Activated naive CD4-positive, alpha-beta T cell treated with anti-CD3 and anti-CD28 coated beads, Interleukin-2, amount 50 U/mL, for 24 hours (primary cell): ENCODE measurements around the gene CBY1.

ENCODE experiments used
- H3K27ac Mint-ChIP-seq: one replicate; pipeline ENCODE4 v1.8.0; 2021; ENCODE audit warnings: mild to moderate bottlenecking, mixed read lengths
- H3K27me3 Mint-ChIP-seq: one replicate; pipeline ENCODE4 v1.8.0; 2021; ENCODE audit warnings: mixed read lengths
- H3K36me3 Mint-ChIP-seq: one replicate; pipeline ENCODE4 v1.8.0; 2021; ENCODE audit warnings: mixed read lengths
- H3K4me1 Mint-ChIP-seq: one replicate; pipeline ENCODE4 v1.8.0; 2021; ENCODE audit warnings: mixed read lengths
- H3K4me3 Mint-ChIP-seq: one replicate; pipeline ENCODE4 v1.8.0; 2021; ENCODE audit warnings: mild to moderate bottlenecking, mixed read lengths
- H3K9me3 Mint-ChIP-seq: one replicate; pipeline ENCODE4 v1.8.0; 2021; ENCODE audit warnings: mixed read lengths

Gene CBY1

DNA sequence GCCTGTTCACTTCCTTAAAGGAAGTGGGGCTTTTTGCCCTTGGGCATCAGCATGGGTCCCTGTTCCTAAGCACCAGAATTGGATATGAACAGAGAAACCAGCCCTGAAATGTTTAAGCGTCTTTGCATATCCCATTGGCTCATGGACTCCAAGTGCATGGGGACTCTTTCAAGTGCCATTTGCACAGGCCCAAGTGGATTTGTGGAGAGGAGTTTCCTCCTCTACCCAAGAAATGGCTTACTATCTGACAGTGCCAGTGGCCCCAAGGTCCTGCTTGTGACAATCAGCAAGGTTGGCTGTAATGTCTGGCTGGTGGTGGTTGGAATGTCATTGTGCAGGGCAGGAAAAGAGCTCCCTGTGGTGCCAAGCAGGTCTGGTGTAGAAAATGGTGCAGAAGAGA is 29.3 kb downstream of the CBY1 start:
- H3K4me3 Mint-ChIP-seq = no peak overlapping the region
- H3K27me3 Mint-ChIP-seq = no peaks in the 10 kb centered on the region
- peaks cover 22% of the 10 kb centered on the region for H3K36me3 Mint-ChIP-seq
- no peak overlapping the region for H3K27ac Mint-ChIP-seq
- H3K4me1 Mint-ChIP-seq = peaks cover 19% of the 10 kb centered on the region
- H3K9me3 Mint-ChIP-seq = no peaks in the 10 kb centered on the region

DNA sequence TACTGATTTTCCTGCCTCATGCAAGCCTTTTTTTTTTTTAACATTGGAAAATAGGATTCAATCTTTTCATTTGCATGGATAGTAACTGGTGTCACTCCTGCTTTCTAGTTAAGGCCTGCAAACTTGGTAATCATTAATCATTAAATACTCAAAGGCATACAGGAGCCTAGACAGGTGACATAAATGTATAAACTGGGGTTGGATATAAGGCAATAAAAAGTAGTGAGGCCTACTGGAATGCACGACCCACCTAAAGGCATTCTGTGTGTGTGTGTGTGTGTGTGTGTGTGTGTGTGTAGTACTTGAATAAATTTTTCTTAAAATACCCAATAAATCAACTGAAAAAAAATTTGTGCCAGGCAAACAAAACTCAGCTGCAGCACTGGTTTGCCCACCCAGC is 33.2 kb downstream of the CBY1 start:
- H3K4me1 Mint-ChIP-seq = peaks cover 27% of the 10 kb centered on the region

DNA sequence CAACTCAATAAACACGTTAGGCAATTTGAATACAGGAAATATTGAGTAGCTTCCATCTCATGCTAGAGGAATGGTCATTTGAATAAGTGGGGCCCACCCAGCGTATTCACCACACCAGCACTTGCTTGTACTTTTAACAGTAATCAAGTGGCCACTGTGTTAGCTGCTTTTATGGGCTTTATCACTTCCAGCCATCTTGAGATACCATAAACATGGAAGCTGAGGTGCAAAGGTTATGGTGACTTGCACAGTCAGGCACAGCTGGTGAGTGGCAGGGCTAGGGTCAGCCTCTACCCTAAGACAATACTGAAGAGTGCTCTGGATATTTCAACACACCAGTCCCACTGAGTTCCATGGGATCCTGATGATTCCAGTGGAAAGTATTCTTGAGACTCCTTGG is 37.6 kb downstream of the CBY1 start:
- Mint-ChIP-seq H3K9me3 (no peaks in the 10 kb centered on the region), H3K27me3 (no peaks in the 10 kb centered on the region), H3K4me1 (peaks cover 66% of the 10 kb centered on the region), H3K4me3 (no peak overlapping the region), H3K27ac (no peak overlapping the region), H3K36me3 (peaks cover 15% of the 10 kb centered on the region)

More for the DNA sequence above, 33.2 kb downstream of the CBY1 start:
- Mint-ChIP-seq H3K36me3 (peaks cover 9% of the 10 kb centered on the region), H3K4me3 (no peak overlapping the region), H3K27ac (peak overlapping the region; percentile 86), H3K9me3 (no peaks in the 10 kb centered on the region), H3K27me3 (no peaks in the 10 kb centered on the region)

DNA sequence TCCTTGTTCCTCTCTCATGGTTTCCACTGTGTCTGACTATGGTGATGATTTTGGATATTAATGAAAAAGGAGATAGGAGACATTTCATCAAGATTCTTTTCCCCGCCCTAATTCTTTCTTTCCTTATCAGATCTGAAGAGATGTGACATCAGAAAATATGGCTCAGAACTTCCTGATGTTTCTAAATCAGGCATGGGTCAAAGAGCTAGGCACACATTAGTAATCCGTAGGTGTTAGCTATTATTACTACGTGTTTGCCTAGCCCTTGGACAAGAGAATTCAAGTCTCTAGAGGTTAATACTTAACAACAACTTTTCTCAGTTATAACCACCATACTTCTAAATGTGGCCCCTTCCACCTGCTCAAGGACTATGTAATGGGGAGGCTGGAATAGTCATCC is 38.5 kb downstream of the CBY1 start:
- Mint-ChIP-seq H3K36me3 (peaks cover 12% of the 10 kb centered on the region), H3K27me3 (no peaks in the 10 kb centered on the region), H3K27ac (peak overlapping the region; percentile 83), H3K4me3 (no peak overlapping the region), H3K4me1 (peaks cover 75% of the 10 kb centered on the region), H3K9me3 (no peaks in the 10 kb centered on the region)

DNA sequence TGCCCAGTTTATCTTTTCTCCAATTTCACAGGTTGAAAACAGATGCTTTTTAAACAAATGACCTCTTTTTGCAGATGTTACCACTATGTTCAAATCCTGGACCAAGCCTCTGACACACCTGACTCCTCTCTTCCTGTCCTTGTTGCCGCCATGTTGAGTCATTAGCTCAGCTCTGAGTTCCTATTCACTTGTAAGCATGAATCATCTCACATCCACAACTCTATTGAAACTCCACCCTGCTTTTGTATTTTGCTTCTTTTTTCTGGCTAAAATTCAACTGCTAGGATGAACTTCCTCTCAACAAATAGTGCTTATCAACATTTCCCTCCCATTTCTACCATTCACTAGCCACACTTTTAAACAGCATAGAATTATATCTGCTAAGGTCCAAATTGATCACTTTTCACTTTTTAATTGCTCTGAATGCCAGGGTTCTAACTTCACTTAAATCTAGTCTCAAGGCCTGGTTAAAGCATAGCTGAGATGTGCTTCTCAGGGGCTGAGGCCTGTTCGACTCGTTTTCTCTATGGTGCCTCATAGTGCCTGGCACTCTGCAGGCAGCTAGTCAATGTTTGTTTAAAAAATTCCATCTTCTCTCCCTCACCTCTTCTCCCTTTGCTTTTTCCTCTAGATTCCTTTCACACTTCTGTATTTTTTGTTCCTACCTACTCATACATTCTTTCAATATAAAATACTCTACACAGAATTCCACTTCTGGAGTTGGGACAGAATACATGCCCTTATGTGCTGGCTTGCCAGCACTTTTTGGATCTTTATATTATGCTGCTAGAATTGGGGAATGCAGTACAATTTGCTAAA is 40.4 kb downstream of the CBY1 start:
- H3K27ac Mint-ChIP-seq = peak overlapping the region; percentile 87
- H3K4me3 Mint-ChIP-seq = peak overlapping the region; percentile 93
- peaks cover 78% of the 10 kb centered on the region for H3K4me1 Mint-ChIP-seq
- H3K9me3 Mint-ChIP-seq = no peaks in the 10 kb centered on the region
- peaks cover 10% of the 10 kb centered on the region for H3K36me3 Mint-ChIP-seq
- H3K27me3 Mint-ChIP-seq = no peaks in the 10 kb centered on the region

DNA sequence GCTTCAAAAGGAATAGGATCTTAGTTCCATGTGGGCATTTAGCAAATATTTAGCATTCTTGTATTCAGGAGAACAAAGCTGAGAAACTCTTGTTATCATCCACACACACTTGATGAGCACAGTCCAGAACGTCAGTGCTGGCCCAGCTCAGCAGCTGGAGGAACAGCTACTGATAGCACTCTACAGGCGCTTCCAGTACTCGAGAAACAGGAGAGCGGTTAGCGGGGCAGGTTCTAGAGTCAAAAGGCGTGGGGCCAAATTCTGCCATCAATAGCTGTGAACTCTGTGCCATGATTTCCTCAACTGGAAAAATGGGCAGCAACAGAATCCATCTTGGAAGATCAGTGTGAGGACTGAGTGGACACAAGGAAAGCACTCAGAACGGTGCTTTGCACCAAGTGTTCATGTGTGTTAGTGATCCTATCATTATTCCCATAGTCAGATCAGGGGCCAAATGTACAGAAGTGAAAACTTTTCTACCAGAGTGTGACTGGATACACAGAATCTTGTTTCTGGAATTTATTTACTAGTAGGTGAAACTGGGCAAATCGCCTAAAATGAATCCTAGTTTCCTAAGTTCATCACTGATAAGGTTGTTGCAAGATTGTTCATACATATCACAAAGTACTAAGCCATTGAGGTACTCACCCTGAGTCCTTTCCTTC is 41.1 kb downstream of the CBY1 start:
- Mint-ChIP-seq H3K4me3 (peak overlapping the region; percentile 93), H3K4me1 (peaks cover 74% of the 10 kb centered on the region), H3K27me3 (no peaks in the 10 kb centered on the region), H3K36me3 (peaks cover 10% of the 10 kb centered on the region), H3K9me3 (no peaks in the 10 kb centered on the region), H3K27ac (peak overlapping the region; percentile 87)

DNA sequence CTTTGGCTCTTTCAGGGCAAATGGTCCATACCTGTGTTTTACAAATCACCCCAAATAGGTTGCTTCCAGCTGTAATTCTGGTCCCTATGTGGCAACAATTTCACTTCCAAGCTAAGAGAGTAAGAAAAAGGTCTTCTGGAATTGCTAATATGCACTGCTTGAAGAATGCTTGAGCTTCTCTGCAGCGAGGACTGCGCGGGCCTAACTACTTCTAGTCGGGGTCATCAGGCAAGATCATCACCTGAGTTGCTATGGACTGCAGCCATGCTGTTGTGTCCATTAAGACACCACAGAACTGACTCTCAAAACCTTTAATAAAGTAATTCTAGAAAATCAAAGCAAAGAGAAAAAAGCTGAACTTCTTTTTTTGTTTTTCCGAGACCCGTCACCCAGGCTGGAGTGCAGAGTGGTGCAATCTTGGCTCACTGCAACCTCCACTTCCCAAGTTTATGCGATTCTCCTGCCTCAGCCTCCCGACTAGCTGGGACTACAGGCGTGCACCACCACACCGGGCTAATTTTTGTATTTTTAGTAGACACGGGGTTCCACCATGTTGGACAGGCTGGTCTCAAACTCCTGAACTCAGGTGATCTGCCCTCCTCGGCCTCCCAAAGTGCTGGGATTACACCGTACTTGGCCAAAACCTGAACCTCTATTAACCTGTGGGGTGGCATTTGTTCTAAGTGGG is 42.1 kb downstream of the CBY1 start:
- Mint-ChIP-seq H3K27me3 (no peaks in the 10 kb centered on the region), H3K9me3 (no peaks in the 10 kb centered on the region), H3K27ac (peak overlapping the region; percentile 97), H3K36me3 (peaks cover 8% of the 10 kb centered on the region), H3K4me3 (peak overlapping the region; percentile 93), H3K4me1 (peaks cover 68% of the 10 kb centered on the region)

DNA sequence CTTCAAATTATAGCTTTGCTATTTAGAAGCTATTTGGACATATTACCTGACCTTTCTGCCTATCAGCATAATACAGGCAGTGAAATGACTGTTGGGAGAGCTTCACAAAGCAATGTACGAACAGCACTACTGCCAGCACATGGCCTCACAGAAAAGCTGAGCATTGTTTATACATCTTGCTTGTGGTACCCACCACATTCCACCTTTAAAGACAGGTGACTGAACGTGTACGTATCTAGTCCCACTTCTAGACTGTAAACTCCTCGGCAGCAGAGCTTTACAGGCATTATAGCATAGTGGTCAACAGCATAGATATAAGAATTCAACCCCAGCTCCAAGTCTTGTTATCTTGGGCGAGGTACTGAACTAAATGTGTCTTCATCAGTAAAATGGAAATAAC is 42.7 kb downstream of the CBY1 start:
- Mint-ChIP-seq H3K36me3 (peaks cover 8% of the 10 kb centered on the region), H3K4me1 (peaks cover 69% of the 10 kb centered on the region), H3K4me3 (peak overlapping the region; percentile 93), H3K9me3 (no peaks in the 10 kb centered on the region), H3K27me3 (no peaks in the 10 kb centered on the region), H3K27ac (peak overlapping the region; percentile 97)

DNA sequence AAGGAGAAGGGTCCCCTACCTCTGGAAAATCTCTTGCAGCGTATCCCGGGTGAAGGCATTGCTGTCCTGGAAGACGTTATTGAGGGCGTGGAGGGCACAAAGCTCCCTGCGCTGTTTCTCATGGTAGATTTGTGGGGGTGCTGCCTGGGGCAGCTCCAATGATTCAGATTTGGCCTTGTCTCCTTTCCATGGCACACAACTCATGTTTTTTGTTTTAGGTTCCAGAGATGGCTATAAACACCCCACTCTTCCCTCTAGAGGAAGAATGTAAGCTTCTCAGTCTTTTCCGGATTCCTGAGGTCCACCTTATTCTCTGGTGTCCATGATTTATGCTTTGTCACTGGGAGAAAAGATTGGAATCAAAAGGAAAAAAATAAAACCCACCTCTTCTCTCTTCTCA is 43.3 kb downstream of the CBY1 start:
- peak overlapping the region; percentile 93 for H3K4me3 Mint-ChIP-seq
- peak overlapping the region; percentile 97 for H3K27ac Mint-ChIP-seq
- peaks cover 67% of the 10 kb centered on the region for H3K4me1 Mint-ChIP-seq
- H3K27me3 Mint-ChIP-seq = no peaks in the 10 kb centered on the region
- no peaks in the 10 kb centered on the region for H3K9me3 Mint-ChIP-seq
- peaks cover 8% of the 10 kb centered on the region for H3K36me3 Mint-ChIP-seq

DNA sequence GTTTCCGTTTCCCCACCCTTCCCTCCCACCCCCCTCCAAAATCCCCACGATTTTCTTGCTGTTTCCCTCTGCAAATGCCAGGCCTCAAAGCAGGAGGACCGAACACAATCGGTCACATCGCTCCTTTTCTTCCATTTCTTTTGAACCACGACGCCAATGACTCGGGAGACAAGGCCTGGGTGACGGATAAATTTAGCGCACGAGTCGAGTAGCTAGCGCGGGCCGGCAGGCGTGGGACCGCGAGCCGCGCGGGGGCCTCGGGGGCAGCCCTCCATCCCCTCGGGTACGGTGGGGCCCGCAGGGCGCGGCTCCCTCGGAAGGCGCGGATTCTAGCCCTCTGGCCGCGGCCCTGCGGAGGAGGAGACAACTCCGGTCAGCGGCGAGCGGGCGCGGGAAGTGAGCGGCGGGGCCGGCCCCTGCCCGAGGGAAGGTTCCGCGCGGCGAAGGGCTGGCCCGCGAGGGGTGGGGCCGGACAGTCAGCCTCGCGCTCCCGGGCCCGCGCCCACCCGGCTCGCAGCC is 43.9 kb downstream of the CBY1 start:
- H3K27me3 Mint-ChIP-seq = no peaks in the 10 kb centered on the region
- H3K9me3 Mint-ChIP-seq = no peaks in the 10 kb centered on the region
- peaks cover 4% of the 10 kb centered on the region for H3K36me3 Mint-ChIP-seq
- peak overlapping the region; percentile 97 for H3K27ac Mint-ChIP-seq
- H3K4me1 Mint-ChIP-seq = peaks cover 67% of the 10 kb centered on the region
- peak overlapping the region; percentile 93 for H3K4me3 Mint-ChIP-seq

DNA sequence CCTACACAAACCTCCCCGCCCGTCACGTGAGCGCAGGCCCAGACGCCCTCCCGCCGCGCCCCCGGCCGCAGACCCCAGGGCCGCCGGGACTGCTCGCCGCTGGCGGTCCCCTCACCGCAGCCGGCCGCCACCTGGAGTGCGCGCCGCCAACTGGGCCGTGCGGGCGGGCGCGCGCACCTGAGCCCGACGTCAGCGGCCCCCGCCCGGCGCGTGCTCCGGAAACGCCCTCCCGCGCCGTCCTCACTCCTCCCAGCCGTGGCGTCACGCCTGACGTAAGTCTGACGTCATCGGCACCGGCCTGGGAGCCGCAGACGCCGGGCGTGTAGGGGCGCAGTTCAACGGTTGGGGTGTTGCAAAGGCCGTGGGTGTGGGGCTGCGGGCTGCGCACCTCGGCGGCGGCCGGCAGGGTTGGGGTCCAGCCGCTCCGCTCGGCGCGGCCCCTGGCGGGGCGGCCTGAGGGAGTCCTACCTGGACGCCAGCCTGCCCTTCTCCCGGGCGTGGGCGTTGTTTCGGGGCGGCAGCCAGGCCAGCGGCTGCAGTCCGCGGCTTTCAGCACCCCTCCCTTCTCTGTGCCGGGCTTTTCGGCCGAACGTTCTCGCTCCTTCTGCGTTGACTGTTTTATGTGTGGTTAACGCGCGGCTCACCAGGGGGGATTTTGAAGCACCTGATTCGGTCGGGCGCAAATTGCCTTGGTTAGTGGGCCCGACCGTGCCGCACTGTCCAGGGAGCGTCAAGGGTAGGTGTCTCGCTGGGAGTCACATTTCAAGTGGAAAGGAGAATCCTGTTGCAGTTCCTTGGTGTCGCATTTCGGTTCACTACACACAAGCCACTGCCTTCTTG is 44.6 kb downstream of the CBY1 start, which contains the start of gene JOSD1:
JOSD1 (minus strand) TSS at position 155 of the 840 bp plus-strand sequence. CDS start 956 bp downstream, outside the sequence.
- H3K4me1 Mint-ChIP-seq = peaks cover 65% of the 10 kb centered on the region
- H3K9me3 Mint-ChIP-seq = no peaks in the 10 kb centered on the region
- peak within 1 kb of the TSS; percentile 93 for H3K4me3 Mint-ChIP-seq
- H3K36me3 Mint-ChIP-seq = peaks cover 4% of the 10 kb centered on the region
- H3K27ac Mint-ChIP-seq = peak within 1 kb of the TSS; percentile 97
- H3K27me3 Mint-ChIP-seq = no peaks in the 10 kb centered on the region

DNA sequence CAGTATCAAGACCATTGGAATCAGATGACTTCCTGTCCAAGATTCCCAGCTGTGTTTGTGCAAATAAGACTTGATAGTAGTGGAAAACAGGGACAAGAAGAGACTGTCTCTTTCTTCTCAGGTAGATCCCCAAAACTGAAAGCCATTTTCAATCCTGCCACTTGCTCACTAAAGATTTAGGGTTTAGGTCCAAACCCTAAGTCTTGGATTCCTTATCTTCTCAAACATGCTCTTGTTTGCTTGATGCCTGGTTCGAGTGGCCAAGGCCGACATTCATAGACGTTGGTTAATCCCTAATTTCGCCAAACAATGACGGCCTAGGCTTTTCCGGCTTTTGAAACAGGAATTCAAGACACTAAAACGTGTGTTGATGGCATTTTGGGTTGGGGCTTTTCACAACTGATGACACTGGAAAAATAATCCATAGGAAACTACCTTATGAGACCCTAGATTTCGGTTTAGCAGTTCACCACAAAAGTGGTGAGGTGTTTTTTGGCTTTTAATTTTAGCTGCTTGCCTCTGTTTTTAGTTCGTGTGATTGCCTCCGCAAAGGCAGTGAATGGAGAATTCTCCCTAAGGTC is 48.3 kb downstream of the CBY1 start:
- Mint-ChIP-seq H3K9me3 (no peaks in the 10 kb centered on the region), H3K4me3 (peak overlapping the region; percentile 83), H3K36me3 (no peaks in the 10 kb centered on the region), H3K27ac (peak overlapping the region; percentile 88), H3K4me1 (peaks cover 59% of the 10 kb centered on the region), H3K27me3 (no peaks in the 10 kb centered on the region)

DNA sequence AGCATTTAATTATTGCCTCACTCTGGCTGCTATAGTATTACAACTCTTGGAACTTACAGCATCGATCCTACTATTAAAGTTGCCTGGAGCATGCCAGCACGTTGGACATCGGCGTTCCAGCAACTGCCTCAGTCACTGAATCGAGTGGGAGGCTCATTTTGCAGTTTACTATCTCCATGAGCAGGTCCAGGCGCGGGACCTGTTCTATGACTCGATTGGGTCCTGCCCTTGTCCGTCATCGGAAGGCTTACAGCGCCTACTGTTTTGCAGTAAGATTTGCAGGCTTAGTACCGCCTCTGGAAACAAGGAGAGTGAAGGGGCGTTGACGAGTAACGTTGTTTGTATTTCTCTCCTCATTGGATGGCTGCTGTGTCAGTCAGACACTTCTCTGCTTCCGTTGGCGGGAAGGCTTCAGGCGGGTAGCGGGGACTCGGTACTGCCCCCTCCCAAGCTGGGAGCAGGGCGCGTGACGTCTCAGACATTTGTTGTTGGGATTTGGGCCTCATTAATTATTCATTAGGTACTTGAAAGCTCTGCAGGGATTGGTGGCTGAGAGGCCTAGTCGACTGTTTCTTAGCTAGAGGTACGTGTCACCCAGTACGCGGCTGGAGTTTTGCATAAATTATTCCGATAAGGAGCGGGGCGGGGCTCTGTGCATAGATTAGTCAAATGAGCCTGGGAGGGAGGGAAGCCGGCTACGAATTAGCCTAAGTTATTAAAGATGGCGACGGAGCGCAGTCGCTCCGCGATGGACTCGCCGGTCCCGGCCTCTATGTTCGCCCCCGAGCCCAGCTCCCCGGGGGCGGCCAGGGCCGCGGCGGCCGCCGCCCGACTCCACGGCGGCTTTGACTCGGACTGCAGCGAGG is 49.0 kb downstream of the CBY1 start, which contains the start of gene GTPBP1:
GTPBP1 (plus strand) TSS at position 710 of the 866 bp plus-strand sequence; CDS start at position 722, 12 bp downstream.
- peaks cover 60% of the 10 kb centered on the region for H3K4me1 Mint-ChIP-seq
- H3K36me3 Mint-ChIP-seq = peaks cover 2% of the 10 kb centered on the region
- no peaks in the 10 kb centered on the region for H3K27me3 Mint-ChIP-seq
- peak within 1 kb of the TSS; percentile 93 for H3K4me3 Mint-ChIP-seq
- H3K9me3 Mint-ChIP-seq = no peaks in the 10 kb centered on the region
- peak within 1 kb of the TSS; percentile 89 for H3K27ac Mint-ChIP-seq
